ENCODE data around the gene NAA60.

DNA sequence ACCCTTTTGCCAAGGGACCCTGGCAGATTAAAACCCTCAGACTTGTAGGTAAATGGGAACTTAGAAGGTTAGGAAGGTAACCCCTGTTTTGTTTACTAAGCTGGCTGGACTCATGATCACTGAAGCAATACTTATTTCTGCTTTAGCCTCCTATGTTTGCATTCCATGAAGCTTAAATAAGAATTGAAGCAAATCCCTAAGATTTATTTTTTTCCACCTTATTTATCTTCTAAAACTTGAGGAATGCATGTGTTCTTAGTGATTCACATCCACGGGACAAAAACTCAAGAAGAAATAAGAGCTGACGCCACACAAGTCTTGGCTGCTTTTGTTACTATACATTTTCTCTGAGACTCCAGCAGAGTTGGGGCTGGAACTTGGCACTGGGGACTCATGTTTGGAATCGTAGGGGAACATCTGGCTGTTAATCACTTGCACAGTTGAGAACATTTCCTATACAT is 92.8 kb downstream of the NAA60 start:
- TF ChIP-seq, protein P1, sequence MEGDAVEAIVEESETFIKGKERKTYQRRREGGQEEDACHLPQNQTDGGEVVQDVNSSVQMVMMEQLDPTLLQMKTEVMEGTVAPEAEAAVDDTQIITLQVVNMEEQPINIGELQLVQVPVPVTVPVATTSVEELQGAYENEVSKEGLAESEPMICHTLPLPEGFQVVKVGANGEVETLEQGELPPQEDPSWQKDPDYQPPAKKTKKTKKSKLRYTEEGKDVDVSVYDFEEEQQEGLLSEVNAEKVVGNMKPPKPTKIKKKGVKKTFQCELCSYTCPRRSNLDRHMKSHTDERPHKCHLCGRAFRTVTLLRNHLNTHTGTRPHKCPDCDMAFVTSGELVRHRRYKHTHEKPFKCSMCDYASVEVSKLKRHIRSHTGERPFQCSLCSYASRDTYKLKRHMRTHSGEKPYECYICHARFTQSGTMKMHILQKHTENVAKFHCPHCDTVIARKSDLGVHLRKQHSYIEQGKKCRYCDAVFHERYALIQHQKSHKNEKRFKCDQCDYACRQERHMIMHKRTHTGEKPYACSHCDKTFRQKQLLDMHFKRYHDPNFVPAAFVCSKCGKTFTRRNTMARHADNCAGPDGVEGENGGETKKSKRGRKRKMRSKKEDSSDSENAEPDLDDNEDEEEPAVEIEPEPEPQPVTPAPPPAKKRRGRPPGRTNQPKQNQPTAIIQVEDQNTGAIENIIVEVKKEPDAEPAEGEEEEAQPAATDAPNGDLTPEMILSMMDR (IDR thresholded peaks at IDR 0.05 in 8 of 11, conservative IDR thresholded peaks at IDR 0.05 in 3 of 11): no peak
- no peak for TF ChIP-seq POLR2A (IDR thresholded peaks at IDR 0.05)
